ENCODE measurements around the gene SOX1. TPM values are rescaled to one million over a fixed set of nuclear protein-coding genes. Genes with fewer than 3 reads are reported as not detected.

SOX1 gene
- total and polyA plus RNA-seq, 9 of the 15 experiments (the other 6 are each of a cell fraction or from before 2014, with no cell fraction given) = not detected

DNA sequence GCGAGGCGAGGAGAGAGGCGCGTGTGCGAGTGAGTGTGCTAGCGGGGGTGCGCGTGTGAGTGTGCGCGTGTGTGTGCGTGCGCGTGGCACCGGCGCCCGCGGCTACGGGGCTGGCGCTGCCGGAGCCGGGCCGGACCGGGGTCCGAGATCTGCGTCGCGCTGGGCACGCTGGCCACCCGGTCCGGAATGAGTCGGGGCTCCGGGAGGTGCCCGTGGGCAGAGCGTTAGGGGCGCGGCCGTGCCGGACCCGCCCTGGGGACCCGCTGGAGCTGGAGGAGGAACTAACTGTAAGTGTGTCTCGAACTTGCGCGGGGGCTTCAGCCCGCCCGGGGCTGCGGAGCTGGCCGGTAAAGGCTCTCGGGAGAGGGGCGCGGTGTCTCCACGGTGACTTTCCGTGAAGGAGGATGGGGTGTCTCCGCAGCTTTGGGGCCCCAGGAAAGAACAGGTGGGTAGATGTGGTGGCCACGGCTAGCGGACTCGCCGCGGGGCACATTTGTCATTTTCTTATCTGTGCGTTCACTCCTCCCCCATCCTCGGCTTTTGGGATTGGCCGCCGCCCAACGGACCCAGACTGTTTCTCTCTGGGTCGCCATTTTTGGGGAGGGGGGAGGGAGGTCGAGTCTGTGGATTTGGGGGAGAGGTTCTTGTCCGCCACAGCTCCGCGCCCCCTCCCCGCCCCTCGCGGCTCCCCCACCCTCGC lies 10.1 kb upstream of the SOX1 start (continued):
- TF ChIP-seq, protein P1, sequence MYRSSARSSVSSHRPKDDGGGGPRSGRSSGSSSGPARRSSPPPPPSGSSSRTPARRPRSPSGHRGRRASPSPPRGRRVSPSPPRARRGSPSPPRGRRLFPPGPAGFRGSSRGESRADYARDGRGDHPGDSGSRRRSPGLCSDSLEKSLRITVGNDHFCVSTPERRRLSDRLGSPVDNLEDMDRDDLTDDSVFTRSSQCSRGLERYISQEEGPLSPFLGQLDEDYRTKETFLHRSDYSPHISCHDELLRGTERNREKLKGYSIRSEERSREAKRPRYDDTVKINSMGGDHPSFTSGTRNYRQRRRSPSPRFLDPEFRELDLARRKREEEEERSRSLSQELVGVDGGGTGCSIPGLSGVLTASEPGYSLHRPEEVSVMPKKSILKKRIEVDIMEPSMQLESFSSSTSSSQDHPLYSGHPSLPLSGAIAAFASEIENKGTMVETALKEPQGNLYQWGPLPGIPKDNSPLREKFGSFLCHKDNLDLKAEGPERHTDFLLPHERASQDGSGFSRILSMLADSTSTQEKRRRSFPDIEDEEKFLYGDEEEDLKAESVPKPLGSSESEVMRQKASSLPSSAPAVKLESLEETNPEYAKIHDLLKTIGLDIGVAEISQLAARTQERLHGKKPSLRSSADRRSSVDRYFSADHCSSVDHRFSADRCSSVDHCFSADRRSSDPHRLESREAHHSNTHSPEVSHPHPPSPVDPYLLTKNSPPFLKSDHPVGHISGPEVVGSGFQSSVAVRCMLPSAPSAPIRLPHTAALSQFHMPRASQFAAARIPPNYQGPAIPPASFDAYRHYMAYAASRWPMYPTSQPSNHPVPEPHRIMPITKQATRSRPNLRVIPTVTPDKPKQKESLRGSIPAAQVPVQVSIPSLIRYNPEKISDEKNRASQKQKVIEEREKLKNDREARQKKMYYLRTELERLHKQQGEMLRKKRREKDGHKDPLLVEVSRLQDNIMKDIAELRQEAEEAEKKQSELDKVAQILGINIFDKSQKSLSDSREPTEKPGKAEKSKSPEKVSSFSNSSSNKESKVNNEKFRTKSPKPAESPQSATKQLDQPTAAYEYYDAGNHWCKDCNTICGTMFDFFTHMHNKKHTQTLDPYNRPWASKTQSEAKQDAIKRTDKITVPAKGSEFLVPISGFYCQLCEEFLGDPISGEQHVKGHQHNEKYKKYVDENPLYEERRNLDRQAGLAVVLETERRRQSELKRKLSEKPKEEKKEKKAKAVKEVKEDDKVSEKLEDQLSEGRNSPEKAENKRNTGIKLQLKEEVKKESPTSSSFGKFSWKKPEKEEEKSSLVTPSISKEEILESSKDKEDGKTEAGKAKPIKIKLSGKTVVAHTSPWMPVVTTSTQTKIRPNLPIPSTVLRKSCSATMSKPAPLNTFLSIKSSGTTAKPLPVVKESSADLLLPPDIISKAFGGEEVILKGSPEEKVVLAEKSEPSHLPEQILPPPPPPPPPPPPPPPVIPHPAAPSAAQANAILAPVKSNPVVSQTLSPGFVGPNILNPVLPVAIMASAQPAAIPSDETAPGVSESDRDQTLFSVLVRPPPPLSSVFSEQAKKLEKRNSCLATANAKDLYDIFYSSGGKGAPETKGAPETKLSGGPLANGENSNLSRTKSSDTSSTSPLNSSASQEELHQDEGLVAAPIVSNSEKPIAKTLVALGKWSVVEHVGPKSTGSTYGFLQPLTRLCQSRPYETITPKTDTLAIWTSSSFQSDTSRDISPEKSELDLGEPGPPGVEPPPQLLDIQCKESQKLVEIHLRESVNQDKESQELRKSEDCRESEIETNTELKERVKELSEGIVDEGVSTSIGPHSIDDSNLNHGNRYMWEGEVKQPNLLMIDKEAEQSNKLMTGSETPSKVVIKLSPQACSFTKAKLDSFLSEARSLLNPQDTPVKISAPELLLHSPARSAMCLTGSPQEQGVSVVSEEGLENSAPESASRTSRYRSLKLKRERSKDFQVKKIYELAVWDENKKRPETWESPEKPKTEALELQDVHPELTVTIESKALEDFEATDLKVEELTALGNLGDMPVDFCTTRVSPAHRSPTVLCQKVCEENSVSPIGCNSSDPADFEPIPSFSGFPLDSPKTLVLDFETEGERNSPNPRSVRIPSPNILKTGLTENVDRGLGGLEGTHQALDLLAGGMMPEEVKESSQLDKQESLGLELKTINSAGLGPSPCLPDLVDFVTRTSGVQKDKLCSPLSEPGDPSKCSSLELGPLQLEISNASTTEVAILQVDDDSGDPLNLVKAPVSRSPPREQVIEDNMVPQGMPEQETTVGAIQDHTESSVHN (IDR thresholded peaks at IDR 0.05; ENCODE audit: borderline replicate concordance in 1 of 2, low read depth in 1 of 2) = no peak
- TF ChIP-seq SMARCC2 (IDR thresholded peaks at IDR 0.05; ENCODE audit: low read depth) (no peak), DPF2 (IDR thresholded peaks at IDR 0.05) (no peak), ZNF766 (CRISPR knock-in tag; conservative IDR thresholded peaks at IDR 0.05) (no peak), ZNF277 (CRISPR knock-in tag; IDR thresholded peaks at IDR 0.05; ENCODE audit: borderline replicate concordance) (no peak), E2F6 (IDR thresholded peaks at IDR 0.05; ENCODE audit: borderline replicate concordance in 1 of 2, extremely low read depth in 1 of 2, insufficient read depth in 1 of 2, insufficient read length in 1 of 2, low read depth in 1 of 2, low read length in 1 of 2, poor library complexity in 1 of 2, severe bottlenecking in 1 of 2) (no peak), CHCHD3 (CRISPR knock-in tag; IDR thresholded peaks at IDR 0.05) (no peak), STAT5B (CRISPR knock-in tag; IDR thresholded peaks at IDR 0.05) (no peak), CCNT2 (IDR thresholded peaks at IDR 0.05; ENCODE audit: borderline replicate concordance, extremely low read depth, insufficient read length, low read depth, low read length) (no peak), SRSF1 (IDR thresholded peaks at IDR 0.05; ENCODE audit: low read depth, low read length) (no peak), SAFB (IDR thresholded peaks at IDR 0.05; ENCODE audit: borderline replicate concordance, low read depth, low read length) (no peak)

Measured in K562 (cell line).